Upper lobe of left lung (tissue), 6 donors: ENCODE measurements around the gene COL8A1. TPM values are rescaled to one million over a fixed set of nuclear protein-coding genes. Genes with fewer than 3 reads are reported as not detected.

Experiments
- ATAC-seq, 2 donors: fragments of 200-7000 bp; cut with Tn5 transposase; one replicate each; pipeline ENCODE4 v1.9.1; 2022; ENCODE audit warnings: mild to moderate bottlenecking in 2 of 2, moderate library complexity in 2 of 2; ENCODE audit not compliant: low FRiP score in 2 of 2
- DNase-seq, 2 donors: peaks; one replicate each; pipeline ENCODE4 v3.0.0-alpha.2; 2019 to 2020
- H3K27ac ChIP-seq, 4 donors: fragments of 200-600 bp; sonication (generic); one replicate each; pipeline ENCODE4 v1.5.1; 2016 to 2019
- H3K27me3 ChIP-seq, 4 donors: fragments of 200-600 bp; sonication (generic); one replicate each; pipeline ENCODE4 v1.5.1; 2017 to 2019
- H3K36me3 ChIP-seq, 4 donors: fragments of 200-600 bp; sonication (generic); one replicate each; pipeline ENCODE4 v1.5.1; 2016 to 2019
- H3K4me1 ChIP-seq, 4 donors: fragments of 200-600 bp; sonication (generic); one replicate each; pipeline ENCODE4 v1.5.1; 2018 to 2019
- H3K4me3 ChIP-seq, 4 donors: fragments of 200-600 bp; sonication (generic); one replicate each; pipeline ENCODE4 v1.5.1; 2017 to 2019; ENCODE audit warnings: mild to moderate bottlenecking in 2 of 4, moderate library complexity in 1 of 4
- H3K9me3 ChIP-seq, 4 donors: fragments of 200-600 bp; sonication (generic); one replicate each; pipeline ENCODE4 v1.5.1; 2018 to 2019
- EP300 ChIP-seq, 4 donors: sonication (generic); formaldehyde crosslinking; IDR thresholded peaks; one replicate each; pipeline ENCODE4 v1.5.1; 2017; ENCODE audit warnings: antibody characterized with exemption in 4 of 4, control low read depth in 2 of 4
- POLR2A ChIP-seq, 4 donors: fragments of 450-650 bp; IDR thresholded peaks; one replicate each; pipeline ENCODE4 v1.5.1; 2016 to 2017; ENCODE audit warnings: antibody characterized with exemption in 4 of 4, mild to moderate bottlenecking in 2 of 4
- POLR2AphosphoS5 ChIP-seq, 2 donors: sonication (generic); formaldehyde crosslinking; IDR thresholded peaks; one replicate each; pipeline ENCODE4 v1.5.1; 2017; ENCODE audit warnings: antibody characterized with exemption in 2 of 2
- WGBS, 2 donors: methylation state at CpG; one replicate each; pipeline ENCODE4 v1.1.5; 2017 to 2018; 5-methylcytosine and 5-hydroxymethylcytosine counted together
- total RNA-seq, 6 donors: library from RNA; depleted of rRNA in 4 of 6; stranded (reverse); fragments of >200 nt in 4 of 6; gene quantifications; one replicate each; pipeline versions ENCODE4 v1.1.0 to v1.2.1, GENCODE V29; 2016 to 2021
- TF ChIP-seq, protein P1 (sequence below), 6 experiments: fragments of 450-650 bp in 4 of 6; fragments of 200-600 bp in 2 of 6; sonication (generic) in 2 of 6; IDR thresholded peaks; one replicate each; pipeline ENCODE4 v1.5.1; 2016 to 2019; ENCODE audit warnings: antibody characterized with exemption in 6 of 6
- donor health status: DM: no; HTN: no; CAD: no; lungs with moderate emphysema.
- donor health status: DM: no; HTN: yes; CAD: no; lungs with severe emphysema.

COL8A1 gene
- total RNA-seq, 6 donors from 2014 or later = 22.0 to 209 (median 115) TPM

GRCh38 chr3:99829844-99830243 lies 191.4 kb downstream of the COL8A1 start:
- H3K27me3 ChIP-seq = no peaks in the 10 kb centered on the region
- H3K36me3 ChIP-seq = no peaks in the 10 kb centered on the region
- no peaks in the 10 kb centered on the region for H3K9me3 ChIP-seq
- no peak overlapping the region for H3K27ac ChIP-seq
- WGBS, 2 donors = 94 to 95% methylated on average over 3 of the region's 3 CpGs
- peaks cover 0 to 8% (median 6%) of the 10 kb centered on the region in 4 donors for H3K4me1 ChIP-seq
- TF ChIP-seq EP300 (IDR thresholded peaks at IDR 0.05) (no peak), POLR2AphosphoS5 (IDR thresholded peaks at IDR 0.05) (no peak), POLR2A (IDR thresholded peaks at IDR 0.05) (no peak)
- TF ChIP-seq, protein P1, sequence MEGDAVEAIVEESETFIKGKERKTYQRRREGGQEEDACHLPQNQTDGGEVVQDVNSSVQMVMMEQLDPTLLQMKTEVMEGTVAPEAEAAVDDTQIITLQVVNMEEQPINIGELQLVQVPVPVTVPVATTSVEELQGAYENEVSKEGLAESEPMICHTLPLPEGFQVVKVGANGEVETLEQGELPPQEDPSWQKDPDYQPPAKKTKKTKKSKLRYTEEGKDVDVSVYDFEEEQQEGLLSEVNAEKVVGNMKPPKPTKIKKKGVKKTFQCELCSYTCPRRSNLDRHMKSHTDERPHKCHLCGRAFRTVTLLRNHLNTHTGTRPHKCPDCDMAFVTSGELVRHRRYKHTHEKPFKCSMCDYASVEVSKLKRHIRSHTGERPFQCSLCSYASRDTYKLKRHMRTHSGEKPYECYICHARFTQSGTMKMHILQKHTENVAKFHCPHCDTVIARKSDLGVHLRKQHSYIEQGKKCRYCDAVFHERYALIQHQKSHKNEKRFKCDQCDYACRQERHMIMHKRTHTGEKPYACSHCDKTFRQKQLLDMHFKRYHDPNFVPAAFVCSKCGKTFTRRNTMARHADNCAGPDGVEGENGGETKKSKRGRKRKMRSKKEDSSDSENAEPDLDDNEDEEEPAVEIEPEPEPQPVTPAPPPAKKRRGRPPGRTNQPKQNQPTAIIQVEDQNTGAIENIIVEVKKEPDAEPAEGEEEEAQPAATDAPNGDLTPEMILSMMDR (IDR thresholded peaks at IDR 0.05) = no peak
- DNase-seq = no peak
- no peak for ATAC-seq
- no peak overlapping the region for H3K4me3 ChIP-seq

GRCh38 chr3:99833617-99834205 lies 195.3 kb downstream of the COL8A1 start:
- Histone ChIP-seq H3K36me3 (no peaks in the 10 kb centered on the region), H3K4me3 (no peak overlapping the region), H3K4me1 (peaks cover 0 to 13% (median 6%) of the 10 kb centered on the region in 4 donors), H3K9me3 (no peaks in the 10 kb centered on the region), H3K27me3 (no peaks in the 10 kb centered on the region), H3K27ac (no peak overlapping the region)
- peak in 1 of 2 donors; percentile 18 for ATAC-seq
- 39 to 62% methylated on average over 4 of the region's 4 CpGs for WGBS, 2 donors
- TF ChIP-seq EP300 (IDR thresholded peaks at IDR 0.05) (no peak), POLR2AphosphoS5 (IDR thresholded peaks at IDR 0.05) (no peak), POLR2A (IDR thresholded peaks at IDR 0.05) (no peak)
- TF ChIP-seq, protein P1 (IDR thresholded peaks at IDR 0.05) = no peak
- no peak for DNase-seq

DNA sequence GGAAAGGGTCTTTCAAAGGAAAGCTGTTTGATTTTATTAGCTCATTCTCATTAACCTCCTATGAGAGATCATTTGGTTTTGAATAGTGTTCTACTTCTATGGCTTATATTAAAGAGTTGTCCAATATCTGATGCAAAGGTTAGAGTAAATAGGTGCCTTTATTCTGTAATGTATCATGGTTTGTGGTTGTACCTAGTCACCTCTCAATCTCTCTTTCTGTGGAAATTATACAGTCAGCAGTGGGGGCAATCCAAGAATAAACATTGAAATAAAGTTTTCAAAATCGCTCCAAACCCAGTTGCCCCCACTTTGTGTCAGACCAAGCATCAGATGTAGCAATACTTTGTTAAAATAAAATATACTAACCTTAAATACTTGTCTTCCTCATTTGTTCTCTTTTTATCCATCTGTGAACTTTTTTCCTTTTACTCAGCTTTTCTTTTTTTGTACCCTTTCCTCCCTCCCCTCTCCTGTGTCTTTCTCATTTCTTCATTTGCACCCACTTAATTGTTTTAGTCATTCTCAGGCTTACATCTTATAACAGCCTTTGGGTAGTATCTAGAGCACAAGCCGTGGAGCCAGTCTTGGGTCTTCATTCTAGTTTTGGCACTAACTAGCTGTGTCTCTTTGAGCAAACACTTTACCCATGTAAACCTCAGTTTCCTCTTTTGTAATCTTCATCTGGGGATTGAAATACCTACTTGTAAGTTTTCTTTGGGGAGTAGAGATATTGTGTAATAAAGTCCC lies 196.0 kb downstream of the COL8A1 start:
- no peaks in the 10 kb centered on the region for H3K9me3 ChIP-seq
- no peaks in the 10 kb centered on the region for H3K27me3 ChIP-seq
- no peak overlapping the region for H3K27ac ChIP-seq
- H3K4me1 ChIP-seq = peaks cover 0 to 13% (median 6%) of the 10 kb centered on the region in 4 donors
- DNase-seq = no peak
- ATAC-seq = no peak
- TF ChIP-seq POLR2A (IDR thresholded peaks at IDR 0.05) = no peak
- no peak for TF ChIP-seq POLR2AphosphoS5 (IDR thresholded peaks at IDR 0.05)
- no peak for TF ChIP-seq EP300 (IDR thresholded peaks at IDR 0.05)
- WGBS, 2 donors = 90 to 91% methylated on average over 2 of the region's 2 CpGs
- no peak overlapping the region for H3K4me3 ChIP-seq
- H3K36me3 ChIP-seq = no peaks in the 10 kb centered on the region

DNA sequence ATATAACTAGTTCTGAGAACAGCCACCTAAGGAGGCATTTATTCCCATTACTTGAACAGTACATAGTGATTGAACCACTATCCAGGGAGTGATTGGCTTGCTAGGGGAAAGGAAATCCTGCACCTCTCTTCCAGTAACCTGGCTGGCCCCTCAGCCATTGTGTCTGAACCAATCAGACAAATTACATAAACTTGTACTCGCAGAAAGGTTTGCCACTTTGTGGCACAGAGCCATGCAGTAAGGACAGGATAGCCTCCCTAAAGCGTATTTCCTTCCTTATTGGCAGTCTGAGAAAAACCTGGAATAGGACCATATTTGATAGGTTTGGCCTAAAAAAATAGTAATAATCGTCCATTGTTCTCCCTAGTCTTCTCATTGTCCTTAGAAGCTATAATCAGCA lies 198.3 kb downstream of the COL8A1 start:
- WGBS, 2 donors = 61 to 75% methylated on average over 3 of the region's 3 CpGs
- Histone ChIP-seq H3K4me3 (no peak overlapping the region), H3K4me1 (peaks cover 0 to 13% (median 6%) of the 10 kb centered on the region in 4 donors), H3K9me3 (no peaks in the 10 kb centered on the region), H3K27me3 (no peaks in the 10 kb centered on the region), H3K36me3 (no peaks in the 10 kb centered on the region), H3K27ac (no peak overlapping the region)
- no peak for DNase-seq
- TF ChIP-seq POLR2A (IDR thresholded peaks at IDR 0.05) (no peak), EP300 (IDR thresholded peaks at IDR 0.05) (no peak)
- ATAC-seq = no peak

DNA sequence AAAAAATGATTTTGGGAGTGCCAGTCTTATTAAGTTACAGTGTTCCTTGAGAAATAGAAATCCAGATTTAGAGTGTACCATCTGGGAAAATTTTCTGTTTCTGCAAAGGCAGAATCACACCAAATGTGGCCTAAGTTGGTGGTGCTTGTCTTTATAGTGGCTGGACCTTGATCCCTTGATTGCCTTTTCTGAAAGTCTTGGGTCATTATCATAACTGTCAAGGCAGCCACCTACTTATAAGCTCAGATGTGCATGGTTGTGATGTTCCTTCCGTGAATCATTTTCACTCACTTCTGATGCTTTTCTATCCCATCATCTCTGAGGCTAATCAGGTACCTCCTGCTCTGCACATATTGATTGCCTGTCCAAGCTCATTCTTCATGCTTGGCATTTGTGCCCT lies 199.3 kb downstream of the COL8A1 start:
- H3K36me3 ChIP-seq = no peaks in the 10 kb centered on the region
- no peak overlapping the region for H3K4me3 ChIP-seq
- WGBS, 2 donors = 90 to 100% methylated on average over 1 of the region's 1 CpG
- H3K27me3 ChIP-seq = no peaks in the 10 kb centered on the region
- TF ChIP-seq POLR2AphosphoS5 (IDR thresholded peaks at IDR 0.05) = no peak
- TF ChIP-seq, protein P1 (IDR thresholded peaks at IDR 0.05) = no peak
- no peak for TF ChIP-seq EP300 (IDR thresholded peaks at IDR 0.05)
- no peak for TF ChIP-seq POLR2A (IDR thresholded peaks at IDR 0.05)
- DNase-seq (no peak), ATAC-seq (no peak)
- H3K27ac ChIP-seq = no peak overlapping the region
- no peaks in the 10 kb centered on the region for H3K9me3 ChIP-seq
- H3K4me1 ChIP-seq = peaks cover 0 to 13% (median 3%) of the 10 kb centered on the region in 4 donors
